Endothelial cell of hepatic sinusoid (primary cell): ENCODE results near the gene TAS1R1.

Experiments
- in situ Hi-C: cut with HindIII; loops from 2 replicates; pipeline ENCODE4 v1.10.0; 2017; ENCODE audit warnings: low sequenced_read_pairs

TAS1R1 gene

GRCh38 chr1:6602669-6603237 lies 47.6 kb downstream of the TAS1R1 start, which contains the start of gene KLHL21:
KLHL21 (minus strand) TSS chr1:6602869; CDS start chr1:6602817, 52 bp downstream.
- in situ Hi-C loops, result no loop called here

- in situ Hi-C loops, result no loop called here
These were observed 48.3 kb downstream of the TAS1R1 start for GRCh38 chr1:6603238-6603914.

GRCh38 chr1:6603915-6604558 lies 48.9 kb downstream of the TAS1R1 start:
- in situ Hi-C loops, result no loop called here

DNA sequence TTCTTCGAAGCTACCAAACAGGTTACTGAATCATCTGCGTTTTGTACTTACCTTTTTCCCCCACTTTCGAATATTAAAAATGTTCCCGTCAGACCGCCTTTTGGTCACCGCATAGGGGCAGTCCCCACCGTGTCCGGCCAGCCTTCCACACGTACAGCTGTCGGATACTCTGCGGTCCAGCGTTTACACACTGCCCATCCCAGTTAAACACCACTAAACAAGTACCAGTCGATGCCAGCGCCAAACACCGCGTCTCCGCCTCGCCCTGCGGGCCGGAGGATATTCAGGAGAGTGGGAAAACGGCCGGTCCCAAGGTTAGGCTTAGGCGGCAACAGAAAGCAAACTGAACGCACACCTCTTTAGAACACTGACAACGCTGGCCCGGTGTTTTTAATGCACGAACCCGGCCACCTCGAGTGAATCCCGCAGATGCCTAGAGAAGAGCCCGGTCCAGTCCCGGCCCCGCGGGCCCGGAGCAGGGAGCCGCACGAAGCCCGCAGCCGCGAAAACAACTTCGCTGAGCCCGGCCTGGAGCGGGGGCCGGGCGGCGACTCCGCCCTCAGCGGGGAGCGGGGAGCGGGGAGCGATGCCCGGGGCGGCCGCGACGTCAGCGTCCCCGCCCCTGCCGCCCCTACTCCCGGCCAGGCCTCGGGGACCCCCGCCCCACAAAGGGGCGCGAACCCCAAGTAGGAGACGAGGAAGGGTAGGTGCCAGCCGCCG lies 57.7 kb downstream of the TAS1R1 start:
- in situ Hi-C loops, result no loop called here

DNA sequence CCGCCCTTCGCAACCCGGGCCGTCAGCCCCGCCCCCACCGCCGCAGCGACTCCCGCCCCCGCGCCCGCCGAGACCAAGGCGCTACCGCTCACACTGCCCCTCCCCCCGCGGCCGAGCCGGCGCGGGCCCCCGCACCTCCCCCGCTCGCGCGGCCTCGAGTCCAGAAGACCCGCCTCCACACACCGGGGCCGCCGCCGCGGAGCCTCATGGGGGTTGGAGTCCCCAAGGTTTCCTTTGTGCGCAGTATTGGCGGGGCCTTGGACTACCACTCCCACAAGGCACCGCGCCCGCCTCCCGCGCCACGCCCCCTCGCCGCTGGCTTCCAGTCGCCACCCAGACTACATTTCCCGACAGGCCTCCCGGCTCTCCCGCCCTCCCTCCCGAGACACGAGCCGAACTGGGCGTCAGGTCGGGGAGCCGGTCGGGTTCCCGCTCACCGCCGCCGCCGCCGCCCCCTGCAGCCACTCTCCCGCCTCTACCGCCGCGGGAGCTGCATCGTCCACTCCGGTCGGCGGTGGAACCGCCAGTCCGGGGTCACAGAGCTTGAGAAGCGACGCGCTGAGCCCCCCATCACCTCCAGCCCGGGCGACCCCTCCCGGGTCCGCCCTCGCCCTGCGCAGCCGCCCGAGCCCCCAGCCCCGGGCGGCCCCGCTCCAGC lies 58.4 kb downstream of the TAS1R1 start, which contains the start of gene PHF13:
Gene PHF13, plus strand, starts transcription at position 371 of the 658 bp plus-strand sequence. CDS start 336 bp downstream, outside the sequence.
- in situ Hi-C loops, result no loop called here

- in situ Hi-C loops, result no loop called here
These were observed 59.2 kb downstream of the TAS1R1 start for GRCh38 chr1:6614019-6614928.

DNA sequence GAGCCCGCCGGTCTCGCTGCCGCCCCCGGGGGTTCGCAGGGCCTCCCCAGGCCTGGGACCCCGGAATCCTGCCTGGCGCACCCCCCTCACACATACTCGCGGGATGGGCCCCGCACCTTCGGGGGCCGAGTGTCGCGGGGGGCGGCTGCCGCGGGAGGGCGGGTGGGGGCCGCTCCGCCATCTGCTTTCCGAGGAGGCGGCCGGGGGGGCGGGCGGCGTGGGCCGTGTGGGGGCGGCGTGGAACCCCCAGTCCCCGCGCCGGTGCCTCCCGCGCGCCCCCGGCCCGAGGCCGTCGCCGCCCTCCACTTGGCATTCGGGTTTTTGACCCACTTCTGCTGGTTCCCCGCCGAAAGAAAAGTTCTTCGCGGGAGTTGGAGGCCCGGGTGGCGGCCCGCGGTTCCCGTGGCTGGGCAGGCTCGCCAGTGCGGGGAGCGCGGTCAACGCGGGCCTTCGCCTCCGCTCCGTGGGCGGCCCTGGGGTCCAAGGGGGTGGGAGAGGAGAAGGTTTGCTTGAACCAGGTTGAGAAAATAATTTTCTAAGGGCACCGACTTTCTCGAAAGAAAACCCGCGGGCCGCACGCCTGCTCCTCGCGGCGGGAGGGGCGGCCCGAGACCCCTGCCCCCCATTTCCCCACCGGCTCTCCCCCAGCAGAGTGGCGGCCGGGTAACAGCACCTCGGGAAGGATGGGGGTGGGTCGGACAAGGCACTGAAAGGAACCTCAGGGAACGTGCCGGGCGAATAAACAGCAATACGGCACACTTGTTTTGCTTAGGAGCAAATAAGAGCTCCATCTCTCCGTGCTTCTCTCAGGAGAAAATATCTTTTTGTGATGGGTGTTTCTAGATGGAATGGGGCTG lies 60.0 kb downstream of the TAS1R1 start:
- in situ Hi-C loops, result loop anchor here (5.0 kb wide), 1 partner anchor 57 kb away; no protein-coding TSS in a partner anchor

DNA sequence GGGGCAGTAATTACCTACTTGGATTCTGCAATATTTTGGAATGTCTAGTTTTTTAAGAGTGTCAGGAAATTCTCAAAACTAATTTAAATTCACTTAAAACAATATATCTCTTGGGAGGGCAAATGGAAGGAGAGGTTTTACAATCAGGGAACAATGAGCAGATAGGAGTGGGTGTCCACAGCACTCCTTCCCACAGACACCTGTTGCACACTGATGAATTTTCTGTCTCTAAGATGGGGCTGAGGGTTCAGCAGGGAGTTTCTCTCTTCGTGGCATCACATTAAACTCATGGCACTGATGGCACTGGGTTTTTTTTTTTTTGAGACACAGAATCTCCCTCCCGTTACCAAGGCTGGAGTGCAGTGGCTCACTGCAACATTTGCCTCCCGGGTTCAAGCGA lies 63.9 kb downstream of the TAS1R1 start:
- in situ Hi-C loops, result loop anchor here (5.0 kb wide), 1 partner anchor 53 kb away; no protein-coding TSS in a partner anchor

DNA sequence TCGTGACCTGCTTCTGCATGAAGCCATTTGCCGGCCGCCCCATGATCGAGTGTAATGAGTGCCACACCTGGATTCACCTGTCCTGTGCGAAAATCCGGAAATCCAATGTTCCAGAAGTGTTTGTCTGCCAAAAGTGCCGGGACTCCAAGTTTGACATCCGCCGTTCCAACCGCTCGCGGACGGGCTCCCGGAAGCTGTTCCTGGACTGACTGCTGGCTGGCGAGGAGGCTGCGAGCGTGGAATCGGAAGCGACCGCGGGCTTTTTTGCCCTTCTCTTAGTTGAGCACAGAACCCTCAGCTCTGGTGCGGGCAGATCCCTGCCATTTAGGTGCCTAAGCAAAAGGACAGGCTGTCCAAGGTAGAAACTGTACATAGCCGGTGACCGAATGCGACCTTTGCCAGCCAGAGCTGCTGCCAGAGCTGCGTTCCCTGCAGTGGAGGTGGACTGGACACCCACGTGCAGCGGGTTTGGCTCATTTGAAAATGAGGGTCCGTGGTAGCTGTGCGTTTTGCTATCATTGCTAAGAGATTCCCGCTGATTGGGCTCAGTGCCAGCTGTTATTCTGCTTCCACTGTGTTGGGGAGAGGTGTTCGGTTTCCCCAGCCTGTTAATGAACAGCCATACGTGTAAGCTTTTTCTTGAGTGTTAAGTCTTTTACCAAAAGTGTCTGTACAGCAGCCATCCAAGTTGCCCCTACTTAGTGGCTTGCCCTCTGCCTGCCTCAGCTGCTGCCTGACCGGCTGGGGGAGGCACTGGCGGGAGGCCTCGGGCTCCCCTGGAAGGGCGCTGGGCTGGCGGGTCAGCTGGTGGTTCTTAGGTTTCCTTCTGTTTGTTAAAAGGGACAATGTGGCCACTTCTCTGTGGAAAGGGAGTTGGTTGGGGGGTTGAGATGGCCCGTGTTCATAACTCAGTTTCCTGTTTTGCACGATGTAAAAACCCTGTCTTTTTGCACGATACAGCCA lies 66.6 kb downstream of the TAS1R1 start:
- in situ Hi-C loops, result no loop called here

DNA sequence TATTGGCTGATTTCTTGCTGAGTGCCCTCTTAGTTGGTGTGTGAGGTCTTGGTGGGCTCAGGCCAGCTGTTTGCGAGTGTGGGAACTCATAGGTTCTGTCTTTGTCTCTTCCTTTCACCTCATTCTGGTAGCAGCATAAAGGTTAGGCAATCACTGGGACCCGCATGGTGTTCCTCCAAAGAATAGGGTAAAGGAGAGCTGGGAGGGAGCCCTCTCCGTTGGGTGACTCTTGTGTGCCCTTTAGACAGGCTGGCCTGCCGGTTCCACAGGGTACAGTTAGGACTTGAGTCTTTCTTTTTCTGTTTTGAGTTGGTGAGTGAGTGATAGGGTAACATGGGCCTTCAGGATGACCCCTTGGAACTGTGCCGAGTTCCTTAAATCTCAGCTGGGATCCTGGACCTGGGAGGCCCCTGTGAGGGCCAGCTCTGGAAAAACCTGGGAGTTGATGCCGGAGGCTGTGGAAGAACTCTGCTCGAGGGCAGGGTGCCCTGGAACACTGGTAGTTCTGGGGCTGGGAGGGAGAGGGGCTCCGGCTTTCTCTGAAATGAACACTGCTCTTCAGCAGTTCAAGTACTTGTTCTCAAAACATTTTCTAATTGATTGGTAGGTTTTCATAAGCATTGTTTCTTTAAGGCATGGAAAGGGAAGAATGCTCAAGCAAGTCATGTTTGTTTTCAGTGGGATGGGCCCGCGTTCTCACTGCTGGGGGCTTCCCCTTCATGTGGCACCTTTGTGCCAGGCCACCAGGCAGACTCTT lies 67.5 kb downstream of the TAS1R1 start:
- in situ Hi-C loops, result no loop called here

DNA sequence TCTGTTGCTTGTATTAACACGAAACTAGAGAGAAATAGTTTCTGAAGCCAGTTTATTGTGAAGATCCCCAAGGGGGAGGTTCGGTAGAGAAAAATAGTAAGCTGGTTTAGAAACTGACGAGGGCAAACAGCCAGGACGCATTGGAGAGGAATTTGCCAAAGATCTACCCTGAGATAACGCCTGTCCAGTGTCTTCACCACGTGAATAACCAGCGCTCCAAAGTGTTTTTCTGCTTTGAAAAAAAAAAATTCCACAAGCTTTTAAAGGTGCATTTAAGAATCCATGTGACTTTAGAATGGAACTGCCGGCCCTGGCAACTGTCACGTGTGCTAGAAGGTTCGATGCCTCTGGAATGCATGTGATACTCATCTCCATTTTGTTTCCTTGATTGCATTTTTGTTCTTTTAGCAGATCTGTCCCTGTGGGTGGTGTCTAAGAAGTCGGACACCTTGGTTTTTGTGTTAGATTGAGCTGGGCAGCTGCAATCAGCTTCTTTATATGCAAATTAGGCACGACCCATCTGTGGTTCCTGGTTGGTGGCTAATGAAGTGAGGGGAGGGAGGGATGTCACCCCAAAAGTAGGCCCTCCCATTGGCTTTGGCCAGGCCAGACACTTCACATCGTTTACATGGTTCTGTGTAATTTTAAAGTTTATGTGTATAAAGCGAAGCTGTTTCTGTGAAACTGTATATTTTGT lies 68.3 kb downstream of the TAS1R1 start:
- in situ Hi-C loops, result no loop called here

- in situ Hi-C loops, result no loop called here
These were observed 69.8 kb downstream of the TAS1R1 start, which contains the start of gene THAP3 for GRCh38 chr1:6624710-6625583. THAP3 (plus strand) TSS chr1:6624868; CDS start chr1:6625219, 351 bp downstream.

GRCh38 chr1:6625584-6626149 lies 70.6 kb downstream of the TAS1R1 start:
- in situ Hi-C loops, result no loop called here

DNA sequence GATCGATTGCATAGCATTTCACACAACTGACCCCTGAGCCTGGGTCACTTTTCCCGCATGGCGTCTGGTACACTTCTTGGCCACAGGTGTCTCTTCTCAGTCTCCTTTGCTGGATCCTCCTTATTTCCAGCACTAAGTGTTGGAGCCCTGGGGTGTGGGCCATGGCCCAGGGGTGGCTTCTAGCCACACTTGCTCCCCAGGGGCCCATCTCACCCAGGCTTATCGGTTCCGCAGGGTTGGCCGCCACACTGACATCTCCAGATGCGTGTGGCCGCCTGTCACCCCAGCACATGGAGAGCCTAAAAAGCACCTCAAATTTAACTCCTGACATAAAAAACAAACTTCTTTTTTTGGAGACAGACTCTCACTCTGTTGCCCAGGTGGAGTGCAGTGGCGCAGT lies 71.9 kb downstream of the TAS1R1 start:
- in situ Hi-C loops, result no loop called here
